BE2C (cell line): ENCODE data around the gene F7.
"Not testable (repeated sequence)": the region's sequence is repeated elsewhere in the genome, so short reads cannot be mapped to it uniquely, and the experiment has no call there.

Experiments used
- DNase-seq: peaks from one replicate; pipeline ENCODE4 v3.0.0-alpha.2; 2020
- H3K27me3 ChIP-seq: fragments of 250-450 bp; sonication (Bioruptor Pico); 2 replicates; pipeline ENCODE4 v1.5.1; 2020; ENCODE audit warnings: mild to moderate bottlenecking
- H3K36me3 ChIP-seq: fragments of 250-450 bp; sonication (Bioruptor Pico); 2 replicates; pipeline ENCODE4 v1.5.1; 2020; ENCODE audit warnings: mild to moderate bottlenecking
- H3K4me1 ChIP-seq: fragments of 250-450 bp; sonication (Bioruptor Pico); 2 replicates; pipeline ENCODE4 v1.5.1; 2020
- H3K4me3 ChIP-seq: 2 replicates; pipeline ENCODE4 v1.5.1; 2011; ENCODE audit warnings: low read depth, low read length
- H3K9me3 ChIP-seq: fragments of 250-450 bp; sonication (Bioruptor Pico); 2 replicates; pipeline ENCODE4 v1.5.1; 2020
- CTCF ChIP-seq: IDR thresholded peaks from 2 replicates; pipeline ENCODE4 v1.5.1; 2012; ENCODE audit warnings: mild to moderate bottlenecking, low read depth, low read length

F7 gene

GRCh38 chr13:113096745-113097305, 8.8 kb upstream of the F7 start:
- Histone ChIP-seq H3K36me3 (no peaks in the 10 kb centered on the region), H3K4me3 (no peak overlapping the region), H3K27me3 (no peaks in the 10 kb centered on the region), H3K9me3 (no peaks in the 10 kb centered on the region), H3K4me1 (no peaks in the 10 kb centered on the region)
- no peak for DNase-seq
- no peak for TF ChIP-seq CTCF

- H3K4me1 ChIP-seq = no peaks in the 10 kb centered on the region
- no peaks in the 10 kb centered on the region for H3K9me3 ChIP-seq
- H3K36me3 ChIP-seq = no peaks in the 10 kb centered on the region
- DNase-seq = no peak
- no peaks in the 10 kb centered on the region for H3K27me3 ChIP-seq
- TF ChIP-seq CTCF = no peak
- H3K4me3 ChIP-seq = no peak overlapping the region
These were observed 7.9 kb upstream of the F7 start for GRCh38 chr13:113097651-113098050.

- no peaks in the 10 kb centered on the region for H3K27me3 ChIP-seq
- H3K4me1 ChIP-seq = no peaks in the 10 kb centered on the region
- no peak for DNase-seq
- no peak for TF ChIP-seq CTCF
- H3K9me3 ChIP-seq = no peaks in the 10 kb centered on the region
- no peak overlapping the region for H3K4me3 ChIP-seq
- no peaks in the 10 kb centered on the region for H3K36me3 ChIP-seq
These were observed 7.3 kb upstream of the F7 start for GRCh38 chr13:113098162-113098732.

- Histone ChIP-seq H3K4me1 (no peaks in the 10 kb centered on the region), H3K27me3 (no peaks in the 10 kb centered on the region), H3K36me3 (no peaks in the 10 kb centered on the region), H3K9me3 (no peaks in the 10 kb centered on the region), H3K4me3 (no peak overlapping the region)
- TF ChIP-seq CTCF = no peak
- no peak for DNase-seq
These were observed 6.4 kb upstream of the F7 start for GRCh38 chr13:113099142-113099541.

GRCh38 chr13:113102302-113102701, 3.3 kb upstream of the F7 start:
- H3K4me3 ChIP-seq, H3K27me3 ChIP-seq, H3K4me1 ChIP-seq, H3K36me3 ChIP-seq, H3K9me3 ChIP-seq, DNase-seq: not testable (repeated sequence)

- no peak for TF ChIP-seq CTCF
- H3K4me1 ChIP-seq = no peaks in the 10 kb centered on the region; the same call in 1 of the 2 replicates
- no peak for DNase-seq
- H3K27me3 ChIP-seq = no peaks in the 10 kb centered on the region
- H3K36me3 ChIP-seq = no peaks in the 10 kb centered on the region
- no peak overlapping the region for H3K4me3 ChIP-seq
- H3K9me3 ChIP-seq = no peaks in the 10 kb centered on the region
These were observed 2.9 kb upstream of the F7 start for GRCh38 chr13:113102727-113103126.

- H3K36me3 ChIP-seq = no peaks in the 10 kb centered on the region
- no peaks in the 10 kb centered on the region; the same call in 1 of the 2 replicates for H3K4me1 ChIP-seq
- H3K9me3 ChIP-seq = no peaks in the 10 kb centered on the region
- no peak overlapping the region for H3K4me3 ChIP-seq
- H3K27me3 ChIP-seq = no peaks in the 10 kb centered on the region
- TF ChIP-seq CTCF = no peak
- no peak for DNase-seq
These were observed 1.9 kb upstream of the F7 start for GRCh38 chr13:113103646-113104045.
